ENCODE measurements around the gene ZKSCAN1. TPM values are rescaled to one million over a fixed set of nuclear protein-coding genes. Genes with fewer than 3 reads are reported as not detected.
"Not testable (repeated sequence)": the region's sequence is repeated elsewhere in the genome, so short reads cannot be mapped to it uniquely, and the experiment has no call there.

The ZKSCAN1 gene
- total RNA-seq, 3 donors from 2014 or later: 30.6 to 65.1 (median 52.4) TPM

GRCh38 chr7:99975782-99976521, 39.4 kb upstream of the ZKSCAN1 start, which contains the start of gene AZGP1:
AZGP1 (minus strand) TSS chr7:99976031; CDS start chr7:99976020, 11 bp downstream.
- no peaks in the 10 kb centered on the region for H3K27me3 ChIP-seq
- no peaks in the 10 kb centered on the region for H3K36me3 ChIP-seq
- no peaks in the 10 kb centered on the region for H3K9me3 ChIP-seq
- intact Hi-C loops (cut with DNase I; ENCODE audit: low total_unique reads): no loop called here
- peak; percentile 84 to 85 for DNase-seq (ENCODE audit: low spot score in 2 of 2)
- peak within 1 kb of the TSS; percentile 81 to 83 for H3K27ac ChIP-seq
- TF ChIP-seq POLR2A (IDR thresholded peaks at IDR 0.05): no peak
- peak in 2 of 3 donors; percentile 69 to 79 for TF ChIP-seq POLR2AphosphoS5 (IDR thresholded peaks at IDR 0.05)
- peak in 1 of 3 donors; percentile 7 for TF ChIP-seq CTCF (IDR thresholded peaks at IDR 0.05)
- peak within 1 kb of the TSS in 2 of 3 donors; percentile 61 to 67 for H3K4me3 ChIP-seq
- H3K4me1 ChIP-seq: no peaks in the 10 kb centered on the region

- H3K9me3 ChIP-seq: no peaks in the 10 kb centered on the region
- TF ChIP-seq POLR2AphosphoS5 (IDR thresholded peaks at IDR 0.05): no peak
- TF ChIP-seq POLR2A (IDR thresholded peaks at IDR 0.05): no peak
- no peak for TF ChIP-seq CTCF (IDR thresholded peaks at IDR 0.05)
- H3K4me3 ChIP-seq: no peak overlapping the region
- H3K4me1 ChIP-seq: no peaks in the 10 kb centered on the region
- H3K27me3 ChIP-seq: no peaks in the 10 kb centered on the region
- H3K27ac ChIP-seq: peak overlapping the region; percentile 81 to 83
- no peak for DNase-seq (ENCODE audit: low spot score in 2 of 2)
- no peaks in the 10 kb centered on the region for H3K36me3 ChIP-seq
- intact Hi-C loops (cut with DNase I; ENCODE audit: low total_unique reads): no loop called here
These were observed 38.8 kb upstream of the ZKSCAN1 start for GRCh38 chr7:99976626-99977025.

- H3K36me3 ChIP-seq; DNase-seq (ENCODE audit: low spot score in 2 of 2); H3K4me3 ChIP-seq; H3K9me3 ChIP-seq; H3K27ac ChIP-seq; H3K27me3 ChIP-seq; H3K4me1 ChIP-seq; intact Hi-C loops (cut with DNase I; ENCODE audit: low total_unique reads): not testable (repeated sequence)
- TF ChIP-seq CTCF (IDR thresholded peaks at IDR 0.05): peak; percentile 68 to 85 (median 81)
These were observed 35.6 kb upstream of the ZKSCAN1 start for GRCh38 chr7:99979814-99980225.

- H3K36me3 ChIP-seq; H3K27me3 ChIP-seq; DNase-seq (ENCODE audit: low spot score in 2 of 2); H3K27ac ChIP-seq; H3K9me3 ChIP-seq; intact Hi-C loops (cut with DNase I; ENCODE audit: low total_unique reads); H3K4me1 ChIP-seq: not testable (repeated sequence)
- H3K4me3 ChIP-seq: peak overlapping the region in 1 of 3 donors; percentile 28
These were observed 34.9 kb upstream of the ZKSCAN1 start for GRCh38 chr7:99980448-99980872.

- H3K27me3 ChIP-seq; H3K27ac ChIP-seq; intact Hi-C loops (cut with DNase I; ENCODE audit: low total_unique reads); H3K36me3 ChIP-seq; DNase-seq (ENCODE audit: low spot score in 2 of 2); H3K4me1 ChIP-seq; H3K9me3 ChIP-seq: not testable (repeated sequence)
- peak overlapping the region in 1 of 3 donors; percentile 15 for H3K4me3 ChIP-seq
These were observed 34.3 kb upstream of the ZKSCAN1 start for GRCh38 chr7:99981066-99981465.

- H3K36me3 ChIP-seq: no peaks in the 10 kb centered on the region
- no peaks in the 10 kb centered on the region for H3K27me3 ChIP-seq
- H3K9me3 ChIP-seq: peaks cover 0 to 5% of the 10 kb centered on the region in 2 donors
- TF ChIP-seq POLR2AphosphoS5 (IDR thresholded peaks at IDR 0.05) (no peak), POLR2A (IDR thresholded peaks at IDR 0.05) (no peak), CTCF (IDR thresholded peaks at IDR 0.05) (no peak)
- intact Hi-C loops (cut with DNase I; ENCODE audit: low total_unique reads): no loop called here
- H3K4me1 ChIP-seq: no peaks in the 10 kb centered on the region
- DNase-seq (ENCODE audit: low spot score in 2 of 2): no peak
- no peak overlapping the region for H3K4me3 ChIP-seq
- H3K27ac ChIP-seq: no peak overlapping the region
These were observed 30.8 kb upstream of the ZKSCAN1 start for GRCh38 chr7:99984593-99984992.

- H3K9me3 ChIP-seq; H3K4me3 ChIP-seq; intact Hi-C loops (cut with DNase I; ENCODE audit: low total_unique reads); H3K4me1 ChIP-seq; H3K27me3 ChIP-seq; DNase-seq (ENCODE audit: low spot score in 2 of 2); H3K36me3 ChIP-seq; H3K27ac ChIP-seq: not testable (repeated sequence)
These were observed 28.1 kb upstream of the ZKSCAN1 start for GRCh38 chr7:99987306-99987705.

All from breast epithelium (tissue), 4 donors.